Activated CD8-positive, alpha-beta memory T cell treated with anti-CD3 and anti-CD28 coated beads for 1 hour (primary cell): Measurements from ENCODE around the gene PSTPIP1.

Source experiments
- DNase-seq, 2 donors: peaks; one replicate each; pipeline ENCODE4 v3.0.0-alpha.2; 2020; ENCODE audit warnings: low read depth in 1 of 2; ENCODE audit errors: extremely low read depth in 1 of 2

Gene PSTPIP1

GRCh38 chr15:76998663-76999285 lies 3.8 kb downstream of the PSTPIP1 start:
- DNase-seq: no peak

- DNase-seq: no peak
Observed at GRCh38 chr15:76999996-77000395, 5.1 kb downstream of the PSTPIP1 start.

GRCh38 chr15:77001351-77001750 lies 6.4 kb downstream of the PSTPIP1 start:
- DNase-seq: no peak

GRCh38 chr15:77001966-77002365 lies 7.0 kb downstream of the PSTPIP1 start:
- DNase-seq: no peak

GRCh38 chr15:77002436-77002835 lies 7.5 kb downstream of the PSTPIP1 start:
- DNase-seq: no peak

GRCh38 chr15:77002954-77003912 lies 8.3 kb downstream of the PSTPIP1 start:
- DNase-seq: no peak

GRCh38 chr15:77004189-77004588 lies 9.3 kb downstream of the PSTPIP1 start:
- DNase-seq: no peak

- no peak for DNase-seq
Observed at GRCh38 chr15:77009176-77009575, 14.2 kb downstream of the PSTPIP1 start.

- DNase-seq: no peak
Observed at GRCh38 chr15:77009646-77010311, 14.9 kb downstream of the PSTPIP1 start.

GRCh38 chr15:77010312-77010686 lies 15.4 kb downstream of the PSTPIP1 start:
- DNase-seq: no peak

GRCh38 chr15:77010857-77011256 lies 15.9 kb downstream of the PSTPIP1 start:
- DNase-seq: no peak

- DNase-seq: no peak
Observed at GRCh38 chr15:77012117-77012712, 17.3 kb downstream of the PSTPIP1 start.

- DNase-seq: no peak
Observed at GRCh38 chr15:77012868-77013267, 17.9 kb downstream of the PSTPIP1 start.

GRCh38 chr15:77013776-77014131 lies 18.8 kb downstream of the PSTPIP1 start:
- DNase-seq: peak; percentile 72 to 79

- DNase-seq: no peak
Observed at GRCh38 chr15:77014132-77015081, 19.5 kb downstream of the PSTPIP1 start.

GRCh38 chr15:77015646-77016320 lies 20.9 kb downstream of the PSTPIP1 start:
- no peak for DNase-seq

- DNase-seq: no peak
Observed at GRCh38 chr15:77016321-77016695, 21.4 kb downstream of the PSTPIP1 start.

- no peak for DNase-seq
Observed at GRCh38 chr15:77017091-77017660, 22.2 kb downstream of the PSTPIP1 start.
